ENCODE results near the gene VMAC. TPM values are rescaled to one million over a fixed set of nuclear protein-coding genes. Genes with fewer than 3 reads are reported as not detected.

Gene VMAC
- total and polyA plus RNA-seq, 2 experiments from 2014 or later, result 2.1 to 4.4 TPM

- Histone ChIP-seq H4K20me1 (ENCODE audit: insufficient read depth) (no peaks in the 10 kb centered on the region; the same call in 1 of the 2 replicates), H3K9ac (no peak overlapping the region), H3K9me2 (ENCODE audit: insufficient read depth) (no peaks in the 10 kb centered on the region), H3K79me2 (ENCODE audit: insufficient read depth) (peaks cover 88% of the 10 kb centered on the region), H3K9me3 (ENCODE audit: low read depth) (no peaks in the 10 kb centered on the region), H3F3A (ENCODE audit: insufficient read depth) (0 out of 2 replicates have a peak, but pooled peaks cover 10% of the 10 kb centered on the region), H3K27ac (no peak overlapping the region), H3K4me3 (no peak overlapping the region), H2AFZ (no peak overlapping the region), H3K27me3 (replicated peaks; ENCODE audit: insufficient read depth) (no peaks in the 10 kb centered on the region), H3K4me2 (ENCODE audit: unreplicated experiment) (no peak overlapping the region), H3K36me3 (ENCODE audit: low read depth) (0 out of 2 replicates have a peak, but pooled peaks cover 2% of the 10 kb centered on the region), H3K4me1 (ENCODE audit: insufficient read depth) (peaks cover 11% of the 10 kb centered on the region; the same call in 1 of the 2 replicates)
- WGBS, 2 experiments (ENCODE audit: low coverage in 1 of 2, low lambda C conversion rate in 2 of 2, missing lambda C conversion rate in 2 of 2), result 75 to 78% methylated on average over 10 of the region's 10 CpGs
- in situ Hi-C loops (cut with MboI), result no loop called here
- TF ChIP-seq EZH2 (IDR thresholded peaks at IDR 0.05; ENCODE audit: insufficient read depth, poor library complexity, severe bottlenecking) (no peak), EZH2phosphoT487 (IDR thresholded peaks at IDR 0.05; ENCODE audit: insufficient read depth, low read depth) (no peak)
- peak; percentile 54 for DNase-seq
Observed at GRCh38 chr19:5943623-5944022, 39.0 kb downstream of the VMAC start.

GRCh38 chr19:5947435-5947834 lies 42.8 kb downstream of the VMAC start:
- H3K4me1 ChIP-seq (ENCODE audit: insufficient read depth), result peaks cover 15% of the 10 kb centered on the region
- no peak overlapping the region for H2AFZ ChIP-seq
- peaks cover 22% of the 10 kb centered on the region for H3F3A ChIP-seq (ENCODE audit: insufficient read depth)
- 0 out of 2 replicates have a peak, but pooled peaks cover 5% of the 10 kb centered on the region for H3K36me3 ChIP-seq (ENCODE audit: low read depth)
- H3K79me2 ChIP-seq (ENCODE audit: insufficient read depth), result peaks cover 100% of the 10 kb centered on the region
- H3K4me3 ChIP-seq, result no peak overlapping the region
- in situ Hi-C loops (cut with MboI), result no loop called here
- no peaks in the 10 kb centered on the region; the same call in 1 of the 2 replicates for H4K20me1 ChIP-seq (ENCODE audit: insufficient read depth)
- H3K27me3 ChIP-seq (replicated peaks; ENCODE audit: insufficient read depth), result no peaks in the 10 kb centered on the region
- peak overlapping the region; percentile 62 for H3K27ac ChIP-seq
- H3K9me3 ChIP-seq (ENCODE audit: low read depth), result no peaks in the 10 kb centered on the region
- peak overlapping the region; percentile 61 for H3K9ac ChIP-seq
- DNase-seq, result peak; percentile 90
- TF ChIP-seq EZH2phosphoT487 (IDR thresholded peaks at IDR 0.05; ENCODE audit: insufficient read depth, low read depth) (no peak), EZH2 (IDR thresholded peaks at IDR 0.05; ENCODE audit: insufficient read depth, poor library complexity, severe bottlenecking) (no peak)
- H3K4me2 ChIP-seq (ENCODE audit: unreplicated experiment), result peak overlapping the region; percentile 40
- 19 to 23% methylated on average over 13 of the region's 13 CpGs for WGBS, 2 experiments (ENCODE audit: low coverage in 1 of 2, low lambda C conversion rate in 2 of 2, missing lambda C conversion rate in 2 of 2)
- H3K9me2 ChIP-seq (ENCODE audit: insufficient read depth), result no peaks in the 10 kb centered on the region

GRCh38 chr19:5948752-5949564 lies 44.3 kb downstream of the VMAC start:
- no peaks in the 10 kb centered on the region; the same call in 1 of the 2 replicates for H4K20me1 ChIP-seq (ENCODE audit: insufficient read depth)
- H3K4me3 ChIP-seq, result no peak overlapping the region
- H3K9me2 ChIP-seq (ENCODE audit: insufficient read depth), result no peaks in the 10 kb centered on the region
- peaks cover 100% of the 10 kb centered on the region for H3K79me2 ChIP-seq (ENCODE audit: insufficient read depth)
- H3K4me1 ChIP-seq (ENCODE audit: insufficient read depth), result peaks cover 30% of the 10 kb centered on the region
- 0 out of 2 replicates have a peak, but pooled peaks cover 5% of the 10 kb centered on the region for H3K36me3 ChIP-seq (ENCODE audit: low read depth)
- no peak for TF ChIP-seq EZH2phosphoT487 (IDR thresholded peaks at IDR 0.05; ENCODE audit: insufficient read depth, low read depth)
- no peak for TF ChIP-seq EZH2 (IDR thresholded peaks at IDR 0.05; ENCODE audit: insufficient read depth, poor library complexity, severe bottlenecking)
- no peaks in the 10 kb centered on the region for H3K27me3 ChIP-seq (replicated peaks; ENCODE audit: insufficient read depth)
- 72 to 76% methylated on average over 13 of the region's 13 CpGs for WGBS, 2 experiments (ENCODE audit: low coverage in 1 of 2, low lambda C conversion rate in 2 of 2, missing lambda C conversion rate in 2 of 2)
- peaks cover 37% of the 10 kb centered on the region for H3F3A ChIP-seq (ENCODE audit: insufficient read depth)
- H3K27ac ChIP-seq, result no peak overlapping the region
- in situ Hi-C loops (cut with MboI), result no loop called here
- no peak for DNase-seq
- no peak overlapping the region for H2AFZ ChIP-seq
- H3K4me2 ChIP-seq (ENCODE audit: unreplicated experiment), result no peak overlapping the region
- no peaks in the 10 kb centered on the region for H3K9me3 ChIP-seq (ENCODE audit: low read depth)
- H3K9ac ChIP-seq, result no peak overlapping the region

GRCh38 chr19:5949792-5950305 lies 45.2 kb downstream of the VMAC start:
- no peaks in the 10 kb centered on the region for H4K20me1 ChIP-seq (ENCODE audit: insufficient read depth)
- in situ Hi-C loops (cut with MboI), result no loop called here

More at GRCh38 chr19:5949792-5950305, 45.2 kb downstream of the VMAC start:
- peaks cover 39% of the 10 kb centered on the region for H3K4me1 ChIP-seq (ENCODE audit: insufficient read depth)
- H3F3A ChIP-seq (ENCODE audit: insufficient read depth), result peaks cover 46% of the 10 kb centered on the region
- WGBS, 2 experiments (ENCODE audit: low coverage in 1 of 2, low lambda C conversion rate in 2 of 2, missing lambda C conversion rate in 2 of 2), result 79 to 84% methylated on average over 13 of the region's 13 CpGs
- no peak overlapping the region for H3K4me3 ChIP-seq
- no peak overlapping the region for H3K4me2 ChIP-seq (ENCODE audit: unreplicated experiment)
- 0 out of 2 replicates have a peak, but pooled peaks cover 5% of the 10 kb centered on the region for H3K36me3 ChIP-seq (ENCODE audit: low read depth)
- no peak overlapping the region for H3K9ac ChIP-seq
- peaks cover 100% of the 10 kb centered on the region for H3K79me2 ChIP-seq (ENCODE audit: insufficient read depth)
- no peaks in the 10 kb centered on the region for H3K9me3 ChIP-seq (ENCODE audit: low read depth)
- TF ChIP-seq EZH2phosphoT487 (IDR thresholded peaks at IDR 0.05; ENCODE audit: insufficient read depth, low read depth) (no peak), EZH2 (IDR thresholded peaks at IDR 0.05; ENCODE audit: insufficient read depth, poor library complexity, severe bottlenecking) (no peak)
- no peaks in the 10 kb centered on the region for H3K27me3 ChIP-seq (replicated peaks; ENCODE audit: insufficient read depth)
- H3K27ac ChIP-seq, result no peak overlapping the region
- no peak for DNase-seq
- no peak overlapping the region for H2AFZ ChIP-seq
- H3K9me2 ChIP-seq (ENCODE audit: insufficient read depth), result no peaks in the 10 kb centered on the region

Data from GM23248 (cell line).